Neural cell (in vitro differentiated cells): ENCODE data around the gene INPP4B.

Experiments used
- EP300 ChIP-seq: fragments of 450-650 bp; conservative IDR thresholded peaks from 2 replicates; pipeline ENCODE4 v1.6.1; 2014; ENCODE audit warnings: antibody characterized with exemption, mild to moderate bottlenecking, moderate library complexity; ENCODE audit not compliant: poor library complexity, severe bottlenecking
- EZH2 ChIP-seq: fragments of 200-600, 300-800 bp; shearing (Covaris generic), sonication (generic); IDR thresholded peaks from 2 replicates; pipeline ENCODE4 v1.6.1; 2014; ENCODE audit warnings: antibody characterized with exemption, low read length, borderline replicate concordance, mild to moderate bottlenecking; ENCODE audit not compliant: insufficient read depth, poor library complexity, severe bottlenecking
- POLR2AphosphoS5 ChIP-seq: IDR thresholded peaks from 2 replicates; pipeline ENCODE4 v1.6.1; 2012
- RAD21 ChIP-seq: fragments of 450-650 bp; conservative IDR thresholded peaks from 2 replicates; pipeline ENCODE4 v1.6.1; 2014; ENCODE audit warnings: antibody characterized with exemption, mild to moderate bottlenecking, moderate library complexity
- REST ChIP-seq: IDR thresholded peaks from 2 replicates; pipeline ENCODE4 v1.6.1; 2012; ENCODE audit warnings: borderline replicate concordance
- SMC3 ChIP-seq: fragments of 450-650 bp; conservative IDR thresholded peaks from 2 replicates; pipeline ENCODE4 v1.6.1; 2014; ENCODE audit warnings: antibody characterized with exemption, mild to moderate bottlenecking, moderate library complexity; ENCODE audit not compliant: poor library complexity
- TAF1 ChIP-seq: IDR thresholded peaks from 2 replicates; pipeline ENCODE4 v1.6.1; 2012; ENCODE audit warnings: low read depth
- TF ChIP-seq, protein P1 (sequence below): fragments of 450-650 bp; IDR thresholded peaks from 2 replicates; pipeline ENCODE4 v1.5.1; 2014; ENCODE audit warnings: antibody characterized with exemption, mild to moderate bottlenecking, moderate library complexity; ENCODE audit not compliant: poor library complexity, severe bottlenecking

DNA sequence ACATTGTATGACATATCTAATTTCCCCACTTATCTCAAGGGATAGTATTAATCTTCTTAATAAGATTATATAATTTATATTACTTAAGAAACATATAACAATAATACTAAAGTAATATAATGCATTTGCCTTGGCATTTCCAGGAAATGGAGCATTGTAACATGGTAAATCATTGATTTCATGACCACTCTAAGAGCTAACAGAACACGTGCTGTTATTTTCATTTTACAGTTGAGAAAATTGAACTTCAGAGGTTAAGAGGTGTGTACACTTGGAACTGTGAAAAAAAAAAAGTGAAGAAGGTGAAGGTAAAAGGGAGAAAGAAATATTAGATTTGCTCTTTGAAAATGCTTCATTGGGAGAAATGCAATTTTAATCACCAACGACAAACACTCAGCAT lies 687.1 kb downstream of the INPP4B start:
- TF ChIP-seq SMC3 = no peak
- no peak for TF ChIP-seq TAF1
- TF ChIP-seq, protein P1, sequence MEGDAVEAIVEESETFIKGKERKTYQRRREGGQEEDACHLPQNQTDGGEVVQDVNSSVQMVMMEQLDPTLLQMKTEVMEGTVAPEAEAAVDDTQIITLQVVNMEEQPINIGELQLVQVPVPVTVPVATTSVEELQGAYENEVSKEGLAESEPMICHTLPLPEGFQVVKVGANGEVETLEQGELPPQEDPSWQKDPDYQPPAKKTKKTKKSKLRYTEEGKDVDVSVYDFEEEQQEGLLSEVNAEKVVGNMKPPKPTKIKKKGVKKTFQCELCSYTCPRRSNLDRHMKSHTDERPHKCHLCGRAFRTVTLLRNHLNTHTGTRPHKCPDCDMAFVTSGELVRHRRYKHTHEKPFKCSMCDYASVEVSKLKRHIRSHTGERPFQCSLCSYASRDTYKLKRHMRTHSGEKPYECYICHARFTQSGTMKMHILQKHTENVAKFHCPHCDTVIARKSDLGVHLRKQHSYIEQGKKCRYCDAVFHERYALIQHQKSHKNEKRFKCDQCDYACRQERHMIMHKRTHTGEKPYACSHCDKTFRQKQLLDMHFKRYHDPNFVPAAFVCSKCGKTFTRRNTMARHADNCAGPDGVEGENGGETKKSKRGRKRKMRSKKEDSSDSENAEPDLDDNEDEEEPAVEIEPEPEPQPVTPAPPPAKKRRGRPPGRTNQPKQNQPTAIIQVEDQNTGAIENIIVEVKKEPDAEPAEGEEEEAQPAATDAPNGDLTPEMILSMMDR = no peak
- TF ChIP-seq REST = no peak
- TF ChIP-seq EZH2 = no peak
- TF ChIP-seq RAD21 = no peak
- no peak for TF ChIP-seq EP300
- TF ChIP-seq POLR2AphosphoS5 = no peak
